GM08714 (cell line): Measurements from ENCODE around the gene DNMT3A.

Source experiments
- H3K4me3 ChIP-seq: fragments of 200-500 bp; sonication (Bioruptor generic); 2 replicates; pipeline ENCODE4 v1.5.1; 2014; ENCODE audit warnings: mild to moderate bottlenecking, low read length, inconsistent platforms
- ZNF274 ChIP-seq: IDR thresholded peaks from 2 replicates; pipeline ENCODE4 v1.6.1; 2012; ENCODE audit warnings: mild to moderate bottlenecking, low read depth, low read length

The DNMT3A gene

GRCh38 chr2:25366629-25367028 lies 24.9 kb upstream of the DNMT3A start:
- no peak for TF ChIP-seq ZNF274
- H3K4me3 ChIP-seq = no peak overlapping the region

GRCh38 chr2:25365241-25365640 lies 23.5 kb upstream of the DNMT3A start:
- no peak overlapping the region for H3K4me3 ChIP-seq
- TF ChIP-seq ZNF274 = no peak

GRCh38 chr2:25363733-25364132 lies 22.0 kb upstream of the DNMT3A start:
- H3K4me3 ChIP-seq = peak overlapping the region; percentile 65; the same call in 1 of the 2 replicates
- TF ChIP-seq ZNF274 = no peak

GRCh38 chr2:25362434-25363145 lies 20.9 kb upstream of the DNMT3A start:
- peak overlapping the region; percentile 65; the same call in 1 of the 2 replicates for H3K4me3 ChIP-seq
- TF ChIP-seq ZNF274 = no peak

DNA sequence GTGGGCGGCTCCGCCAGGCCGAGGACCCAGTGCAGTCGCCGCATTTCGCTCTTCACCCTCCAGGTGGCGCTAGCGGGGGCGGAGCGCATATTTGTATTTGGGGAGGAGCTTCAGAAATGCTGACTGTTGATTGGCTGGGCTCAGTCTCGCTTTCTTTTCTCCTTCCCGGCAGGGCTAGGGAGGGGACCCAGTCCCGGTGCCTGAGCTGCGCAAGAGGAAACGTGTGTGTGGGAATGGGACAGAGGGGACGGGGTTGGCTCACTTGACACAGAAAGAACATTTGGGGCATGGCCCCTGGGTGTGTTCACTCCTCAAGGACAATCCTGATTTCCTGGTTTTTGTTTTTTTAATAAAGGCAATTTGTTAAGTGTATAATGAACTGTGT lies 20.3 kb upstream of the DNMT3A start:
- no peak for TF ChIP-seq ZNF274
- peak overlapping the region; percentile 65; the same call in 1 of the 2 replicates for H3K4me3 ChIP-seq

DNA sequence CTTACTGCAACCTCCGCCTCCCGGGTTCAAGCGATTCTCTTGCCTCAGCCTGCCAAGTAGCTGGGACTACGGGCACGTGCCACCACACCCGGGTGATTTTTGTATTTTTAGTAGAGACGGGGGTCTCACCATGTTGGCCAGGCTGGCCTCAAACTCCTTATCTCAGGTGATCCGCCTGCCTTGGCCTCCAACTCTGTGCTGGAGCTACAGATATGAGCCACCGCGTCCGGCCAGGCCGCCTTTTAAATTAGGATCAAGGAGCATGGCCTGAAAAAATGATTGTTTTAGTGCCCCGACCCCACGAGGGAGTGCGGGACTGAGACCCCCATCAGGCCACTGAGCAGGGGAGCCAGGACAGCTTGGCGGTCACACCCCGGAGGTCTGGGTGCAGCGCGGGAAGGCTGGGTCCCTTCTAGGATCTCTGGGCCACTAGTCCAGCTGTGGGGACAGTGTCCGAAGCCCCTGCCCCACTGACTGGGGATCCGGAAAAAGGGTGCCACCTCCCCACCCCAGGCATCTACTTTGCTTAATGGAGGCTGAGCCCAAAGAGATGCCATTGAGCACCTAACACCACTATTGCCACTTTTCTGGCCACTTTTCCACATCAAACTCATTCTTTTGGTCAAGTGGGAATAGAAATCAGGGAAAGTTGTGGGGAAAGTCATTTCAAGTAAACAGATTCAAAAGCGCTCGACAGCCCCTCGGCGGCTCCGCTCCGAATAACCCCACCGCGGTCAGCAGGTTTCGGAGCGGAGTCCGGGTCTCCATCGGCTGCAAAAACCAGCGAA lies 19.7 kb upstream of the DNMT3A start:
- no peak for TF ChIP-seq ZNF274
- H3K4me3 ChIP-seq = no peak overlapping the region

- TF ChIP-seq ZNF274 = no peak
- H3K4me3 ChIP-seq = no peak overlapping the region
These were observed 17.1 kb upstream of the DNMT3A start for GRCh38 chr2:25358836-25359235.

- H3K4me3 ChIP-seq = no peak overlapping the region
- TF ChIP-seq ZNF274 = no peak
These were observed 16.6 kb upstream of the DNMT3A start for GRCh38 chr2:25358249-25358815.

DNA sequence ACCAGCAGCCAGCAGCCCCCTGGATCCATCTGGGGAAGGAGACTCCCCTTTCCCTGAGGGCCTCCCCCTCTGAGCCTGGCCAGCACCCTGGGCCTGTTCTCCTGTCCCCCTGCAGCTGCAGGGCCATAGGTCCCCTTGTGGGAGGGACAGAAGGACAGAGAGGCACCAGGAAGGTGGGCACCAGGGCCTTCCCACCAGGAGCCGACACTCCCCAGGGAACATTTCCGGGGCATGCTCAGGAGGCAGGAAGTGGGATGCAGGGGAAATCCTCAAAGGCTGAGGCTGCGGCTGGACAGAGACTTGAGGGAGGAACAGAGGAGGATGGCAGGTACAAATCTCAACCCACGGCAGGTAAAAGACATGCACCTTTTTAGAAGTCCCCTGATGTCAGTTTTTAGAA lies 14.4 kb upstream of the DNMT3A start:
- TF ChIP-seq ZNF274 = no peak
- no peak overlapping the region for H3K4me3 ChIP-seq

DNA sequence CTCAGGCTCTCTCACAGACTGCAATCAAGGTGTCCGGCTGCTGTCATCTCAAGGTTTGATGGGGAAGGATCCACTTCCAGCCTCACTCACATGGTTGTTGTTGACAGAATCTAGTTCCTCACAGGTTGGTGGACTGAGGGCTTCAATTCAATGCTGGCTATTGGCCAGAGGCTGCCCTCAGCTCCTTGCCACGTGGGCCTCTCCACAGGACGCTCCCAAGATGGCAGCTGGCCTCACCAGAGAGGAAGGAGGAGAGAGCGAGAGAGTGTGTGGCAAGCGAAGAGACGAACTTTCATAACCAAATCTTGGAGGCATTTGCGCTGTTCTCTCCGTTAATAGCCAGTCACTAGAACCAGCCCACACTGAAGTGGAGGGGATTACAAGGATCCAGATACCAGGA lies 13.5 kb upstream of the DNMT3A start:
- no peak for TF ChIP-seq ZNF274
- no peak overlapping the region for H3K4me3 ChIP-seq

- no peak for TF ChIP-seq ZNF274
- no peak overlapping the region for H3K4me3 ChIP-seq
These were observed 12.4 kb upstream of the DNMT3A start for GRCh38 chr2:25354116-25354515.

GRCh38 chr2:25349397-25349796 lies 7.7 kb upstream of the DNMT3A start:
- H3K4me3 ChIP-seq = no peak overlapping the region
- no peak for TF ChIP-seq ZNF274

- TF ChIP-seq ZNF274 = no peak
These were observed 6.1 kb upstream of the DNMT3A start for GRCh38 chr2:25347846-25348245.

GRCh38 chr2:25347205-25347815 lies 5.6 kb upstream of the DNMT3A start:
- no peak overlapping the region for H3K4me3 ChIP-seq
- no peak for TF ChIP-seq ZNF274

More at GRCh38 chr2:25347846-25348245, 6.1 kb upstream of the DNMT3A start:
- no peak overlapping the region for H3K4me3 ChIP-seq
